Measurements from ENCODE around the gene ABL1. TPM values are rescaled to one million over a fixed set of nuclear protein-coding genes. Genes with fewer than 3 reads are reported as not detected.

Gene ABL1
- total RNA-seq, 2 donors from 2014 or later = 62.8 to 123 TPM

GRCh38 chr9:130924448-130924788, 89.4 kb downstream of the ABL1 start:
- Histone ChIP-seq H3K9me3 (no peaks in the 10 kb centered on the region), H3K4me3 (no peak overlapping the region), H3K27ac (no peak overlapping the region), H3K27me3 (replicated peaks; ENCODE audit: insufficient read depth) (no peaks in the 10 kb centered on the region), H3K4me1 (ENCODE audit: control insufficient read depth in 1 of 2, low read depth in 2 of 2) (no peaks in the 10 kb centered on the region), H3K36me3 (no peaks in the 10 kb centered on the region)
- ATAC-seq (ENCODE audit: insufficient number of reproducible peaks, low FRiP score, low read depth) (no peak), DNase-seq (ENCODE audit: low spot score) (no peak)
- TF ChIP-seq CTCF (IDR thresholded peaks at IDR 0.05) = no peak

- no peak overlapping the region for H3K4me3 ChIP-seq
- DNase-seq (ENCODE audit: low spot score) (no peak), ATAC-seq (ENCODE audit: insufficient number of reproducible peaks, low FRiP score, low read depth) (no peak)
- no peaks in the 10 kb centered on the region for H3K4me1 ChIP-seq (ENCODE audit: control insufficient read depth in 1 of 2, low read depth in 2 of 2)
- H3K27me3 ChIP-seq (replicated peaks; ENCODE audit: insufficient read depth) = no peaks in the 10 kb centered on the region
- no peaks in the 10 kb centered on the region for H3K36me3 ChIP-seq
- H3K27ac ChIP-seq = no peak overlapping the region
- H3K9me3 ChIP-seq = no peaks in the 10 kb centered on the region
- TF ChIP-seq CTCF (IDR thresholded peaks at IDR 0.05) = no peak
These were observed 90.1 kb downstream of the ABL1 start for GRCh38 chr9:130925050-130925678.

- Histone ChIP-seq H3K27ac (no peak overlapping the region), H3K4me3 (no peak overlapping the region), H3K36me3 (no peaks in the 10 kb centered on the region), H3K27me3 (replicated peaks; ENCODE audit: insufficient read depth) (no peaks in the 10 kb centered on the region), H3K4me1 (ENCODE audit: control insufficient read depth in 1 of 2, low read depth in 2 of 2) (no peaks in the 10 kb centered on the region), H3K9me3 (no peaks in the 10 kb centered on the region)
- DNase-seq (ENCODE audit: low spot score) (no peak), ATAC-seq (ENCODE audit: insufficient number of reproducible peaks, low FRiP score, low read depth) (no peak)
- TF ChIP-seq CTCF (IDR thresholded peaks at IDR 0.05) = no peak
These were observed 92.3 kb downstream of the ABL1 start for GRCh38 chr9:130927338-130927737.

GRCh38 chr9:130927995-130928900, 93.2 kb downstream of the ABL1 start:
- ATAC-seq (ENCODE audit: insufficient number of reproducible peaks, low FRiP score, low read depth) = no peak

More at GRCh38 chr9:130927995-130928900, 93.2 kb downstream of the ABL1 start:
- H3K4me1 ChIP-seq (ENCODE audit: control insufficient read depth in 1 of 2, low read depth in 2 of 2) = no peaks in the 10 kb centered on the region
- H3K4me3 ChIP-seq = no peak overlapping the region
- DNase-seq (ENCODE audit: low spot score) = no peak
- H3K36me3 ChIP-seq = no peaks in the 10 kb centered on the region
- H3K27ac ChIP-seq = no peak overlapping the region
- no peaks in the 10 kb centered on the region for H3K27me3 ChIP-seq (replicated peaks; ENCODE audit: insufficient read depth)
- H3K9me3 ChIP-seq = no peaks in the 10 kb centered on the region
- TF ChIP-seq CTCF (IDR thresholded peaks at IDR 0.05) = no peak
